Endothelial cell of umbilical vein (primary cell): ENCODE data around the gene ATG7. TPM values are rescaled to one million over a fixed set of nuclear protein-coding genes. Genes with fewer than 3 reads are reported as not detected.

Source experiments
- BruUV-seq: library from RNA; stranded (reverse); fragments of 400-500 nt; replicated peaks from 2 replicates; lab custom pipeline; 2021; lab: Mats Ljungman, UMichigan
- CTCF ChIA-PET: fragments of 300-600, 350-600 bp; sonication (Branson Sonifier 250); formaldehyde crosslinking; loops from one replicate; lab custom pipeline; 2021; ENCODE audit warnings: antibody characterized with exemption, inconsistent platforms; lab: Charles Lee
- POLR2A ChIA-PET: fragments of 300-600, 350-600 bp; sonication (Branson Sonifier 250); formaldehyde crosslinking; loops from one replicate; lab custom pipeline; 2021; ENCODE audit warnings: antibody characterized with exemption, inconsistent platforms; lab: Charles Lee
- DNase-seq: peaks from one replicate; pipeline ENCODE4 v3.0.0-alpha.2; 2011; ENCODE audit warnings: low read depth, low spot score
- FAIRE-seq: peaks from 2 replicates; lab custom pipeline; 2011; peaks lifted over from hg19 to GRCh38; lab: Jason Lieb, UNC
- H2AFZ ChIP-seq: 2 replicates; pipeline ENCODE4 v1.6.0; 2012; ENCODE audit warnings: low read depth, low read length, control low read depth, inconsistent platforms
- H3K27ac ChIP-seq: 2 replicates; pipeline ENCODE4 v1.5.1; 2011; ENCODE audit warnings: low read depth, mild to moderate bottlenecking, control low read depth, low read length, moderate library complexity; ENCODE audit not compliant: insufficient read depth
- H3K27me3 ChIP-seq, 2 experiments: 2 replicates each; pipeline versions ENCODE4 v1.6.0 to v1.6.1; 2011; ENCODE audit warnings: low read length in 2 of 2, mixed read lengths in 1 of 2; ENCODE audit not compliant: control insufficient read depth in 2 of 2, insufficient read depth in 2 of 2
- H3K36me3 ChIP-seq, 2 experiments: 2 replicates in 1 of 2; 3 replicates in 1 of 2; pipeline ENCODE4 v1.5.1; 2011; ENCODE audit warnings: low read length in 2 of 2, mild to moderate bottlenecking in 1 of 2, moderate library complexity in 1 of 2; ENCODE audit not compliant: control insufficient read depth in 2 of 2, insufficient read depth in 2 of 2; ENCODE audit errors: extremely low read depth in 1 of 2
- H3K4me1 ChIP-seq: 3 replicates; pipeline ENCODE4 v1.5.1; 2011; ENCODE audit warnings: mild to moderate bottlenecking, low read length; ENCODE audit not compliant: control insufficient read depth, insufficient read depth; ENCODE audit errors: extremely low read depth
- H3K4me2 ChIP-seq: 2 replicates; pipeline ENCODE4 v1.6.1; 2011; ENCODE audit warnings: low read length, control low read depth, mixed read lengths; ENCODE audit not compliant: insufficient read depth
- H3K4me3 ChIP-seq, 3 experiments: fragments of 200-600 bp in 1 of 3; sonication (generic), shearing (Covaris generic) in 1 of 3; replicated peaks in 1 of 3; 2 replicates each; pipeline ENCODE4 v1.5.1; 2011 to 2016; ENCODE audit warnings: control low read depth in 3 of 3, low read length in 3 of 3, mild to moderate bottlenecking in 2 of 3, inconsistent platforms in 1 of 3, low read depth in 1 of 3, moderate library complexity in 1 of 3; ENCODE audit not compliant: insufficient read depth in 1 of 3
- H3K79me2 ChIP-seq: 2 replicates; pipeline ENCODE4 v1.6.0; 2012; ENCODE audit warnings: low read length, inconsistent platforms; ENCODE audit not compliant: control insufficient read depth, insufficient read depth
- H3K9ac ChIP-seq: replicated peaks from 2 replicates; pipeline ENCODE3; 2011; ENCODE audit warnings: low read length, control low read depth; ENCODE audit not compliant: insufficient read depth; ENCODE audit errors: extremely low read depth
- H3K9me1 ChIP-seq: replicated peaks from 3 replicates; pipeline ENCODE4 v1.6.0; 2011; ENCODE audit warnings: mild to moderate bottlenecking, low read length; ENCODE audit not compliant: control insufficient read depth, insufficient read depth; ENCODE audit errors: extremely low read depth
- H3K9me3 ChIP-seq: replicated peaks from 2 replicates; pipeline ENCODE4 v1.5.1; 2012; ENCODE audit warnings: low read length, inconsistent platforms; ENCODE audit not compliant: control insufficient read depth, insufficient read depth
- H4K20me1 ChIP-seq: replicated peaks from 2 replicates; pipeline ENCODE3; 2011; ENCODE audit warnings: mild to moderate bottlenecking, low read length; ENCODE audit not compliant: control insufficient read depth, insufficient read depth; ENCODE audit errors: extremely low read depth
- EZH2 ChIP-seq: IDR thresholded peaks from 2 replicates; pipeline ENCODE4 v1.6.1; 2012; ENCODE audit warnings: borderline replicate concordance, low read depth, mild to moderate bottlenecking, moderate library complexity, low read length, inconsistent platforms; ENCODE audit not compliant: severe bottlenecking
- FOS ChIP-seq: IDR thresholded peaks from 2 replicates; pipeline ENCODE4 v1.6.1; 2011; ENCODE audit warnings: mild to moderate bottlenecking, low read length, moderate library complexity, borderline replicate concordance; ENCODE audit not compliant: insufficient read depth
- GATA2 ChIP-seq: IDR thresholded peaks from 2 replicates; pipeline ENCODE4 v1.7.0; 2011; ENCODE audit warnings: low read depth, mild to moderate bottlenecking, moderate library complexity, mixed read lengths, low read length; ENCODE audit not compliant: insufficient read length, insufficient read depth
- JUN ChIP-seq: IDR thresholded peaks from 2 replicates; pipeline ENCODE4 v1.6.1; 2011; ENCODE audit warnings: borderline replicate concordance, low read depth; ENCODE audit not compliant: insufficient read length, insufficient read depth
- MAX ChIP-seq: IDR thresholded peaks from 2 replicates; pipeline ENCODE4 v1.6.1; 2011; ENCODE audit not compliant: insufficient read depth, insufficient read length
- MYC ChIP-seq: IDR thresholded peaks from one replicate; pipeline ENCODE4 v1.6.1; 2011; ENCODE audit warnings: mild to moderate bottlenecking, low read depth, low read length
- POLR2A ChIP-seq: IDR thresholded peaks from 2 replicates; pipeline ENCODE4 v1.6.1; 2012; ENCODE audit warnings: low read depth, mild to moderate bottlenecking, control low read depth, low read length
- POLR2AphosphoS5 ChIP-seq: IDR thresholded peaks from 2 replicates; pipeline ENCODE4 v1.6.1; 2012; ENCODE audit warnings: low read depth, mild to moderate bottlenecking, control low read depth, low read length, moderate library complexity; ENCODE audit not compliant: insufficient read depth
- dilution Hi-C: fragments of 300-500 bp; cut with MboI; formaldehyde crosslinking; loops from one replicate; pipeline ENCODE4 v1.15.0; 2019; ENCODE audit warnings: low sequenced_read_pairs; ENCODE audit not compliant: extremely low pct_ligation_motif_present
- intact Hi-C: fragments of 100-400 bp; cut with micrococcal nuclease; formaldehyde crosslinking; loops from one replicate; pipeline ENCODE4 v1.10.0; 2022
- polyA plus RNA-seq, 4 experiments: library from polyadenylated mRNA; depleted of rRNA in 3 of 4; stranded (reverse) in 3 of 4; unstranded in 1 of 4; fragments of >200 nt; gene quantifications; 2 replicates each; pipeline versions ENCODE4 v1.2.1 to v1.2.3, GENCODE V29; 2011 to 2012; ENCODE audit warnings: missing spikeins in 1 of 4
- total RNA-seq: library from RNA; stranded (reverse); gene quantifications from 2 replicates; pipeline ENCODE4 v1.2.3, GENCODE V29; 2021
- TF ChIP-seq, protein P1 (sequence below), 2 donors: IDR thresholded peaks; 1 replicate in 1 of 2; 2 replicates in 1 of 2; pipeline ENCODE4 v1.5.1; 2011; ENCODE audit warnings: low read length in 2 of 2, mild to moderate bottlenecking in 2 of 2, moderate library complexity in 2 of 2, control low read depth in 1 of 2, inconsistent platforms in 1 of 2, low read depth in 1 of 2; ENCODE audit not compliant: insufficient read depth in 1 of 2; ENCODE audit errors: extremely low read depth in 1 of 2

ATG7 gene
- total and polyA plus RNA-seq, 2 donors (not counting 3 experiments of a cell fraction or from before 2014, with no cell fraction given) = 30.8 to 48.3 TPM

- H3K4me3 ChIP-seq = no peak overlapping the region
Observed at GRCh38 chr3:11291808-11292207, 19.6 kb downstream of the ATG7 start.

More at GRCh38 chr3:11291808-11292207, 19.6 kb downstream of the ATG7 start:
- H3K27ac ChIP-seq = no peak overlapping the region
- BruUV-seq = no TSS peak
- no peak overlapping the region for H3K4me2 ChIP-seq
- TF ChIP-seq MAX = no peak
- no peak for TF ChIP-seq EZH2
- TF ChIP-seq POLR2AphosphoS5 = no peak
- TF ChIP-seq, protein P1, sequence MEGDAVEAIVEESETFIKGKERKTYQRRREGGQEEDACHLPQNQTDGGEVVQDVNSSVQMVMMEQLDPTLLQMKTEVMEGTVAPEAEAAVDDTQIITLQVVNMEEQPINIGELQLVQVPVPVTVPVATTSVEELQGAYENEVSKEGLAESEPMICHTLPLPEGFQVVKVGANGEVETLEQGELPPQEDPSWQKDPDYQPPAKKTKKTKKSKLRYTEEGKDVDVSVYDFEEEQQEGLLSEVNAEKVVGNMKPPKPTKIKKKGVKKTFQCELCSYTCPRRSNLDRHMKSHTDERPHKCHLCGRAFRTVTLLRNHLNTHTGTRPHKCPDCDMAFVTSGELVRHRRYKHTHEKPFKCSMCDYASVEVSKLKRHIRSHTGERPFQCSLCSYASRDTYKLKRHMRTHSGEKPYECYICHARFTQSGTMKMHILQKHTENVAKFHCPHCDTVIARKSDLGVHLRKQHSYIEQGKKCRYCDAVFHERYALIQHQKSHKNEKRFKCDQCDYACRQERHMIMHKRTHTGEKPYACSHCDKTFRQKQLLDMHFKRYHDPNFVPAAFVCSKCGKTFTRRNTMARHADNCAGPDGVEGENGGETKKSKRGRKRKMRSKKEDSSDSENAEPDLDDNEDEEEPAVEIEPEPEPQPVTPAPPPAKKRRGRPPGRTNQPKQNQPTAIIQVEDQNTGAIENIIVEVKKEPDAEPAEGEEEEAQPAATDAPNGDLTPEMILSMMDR (IDR thresholded peaks at IDR 0.05; ENCODE audit: extremely low read depth in 1 of 2, insufficient read depth in 1 of 2, low read depth in 1 of 2, low read length in 2 of 2) = no peak
- no peak for TF ChIP-seq MYC
- TF ChIP-seq GATA2 = no peak
- TF ChIP-seq JUN = no peak
- TF ChIP-seq POLR2A = no peak
- TF ChIP-seq FOS = no peak
- H2AFZ ChIP-seq = no peak overlapping the region
- no peaks in the 10 kb centered on the region for H3K27me3 ChIP-seq
- intact Hi-C loops (no loop called here), dilution Hi-C loops (no loop called here)
- DNase-seq (no peak), FAIRE-seq (no peak)
- peaks cover 49% of the 10 kb centered on the region for H3K4me1 ChIP-seq
- no peak overlapping the region for H3K9ac ChIP-seq
- H3K9me3 ChIP-seq = no peaks in the 10 kb centered on the region
- no peaks in the 10 kb centered on the region for H4K20me1 ChIP-seq
- H3K79me2 ChIP-seq = peaks cover 20% of the 10 kb centered on the region
- POLR2A ChIA-PET = no interaction called here
- CTCF ChIA-PET = interaction anchor here (1.0 to 1.7 kb wide), 7 partner anchors 15 to 137 kb away, joined by 3 to 4 read pairs (median 3); partner anchors contain the start of genes ATG7 and HRH1
- no peaks in the 10 kb centered on the region for H3K9me1 ChIP-seq
- no peaks in the 10 kb centered on the region for H3K36me3 ChIP-seq
